Right lobe of liver (tissue), 4 donors: Measurements from ENCODE around the gene AGO3.

Experiments
- CTCF ChIP-seq, 4 donors: fragments of 200-600 bp in 3 of 4; fragments of 450-650 bp in 1 of 4; IDR thresholded peaks; one replicate each; pipeline versions ENCODE4 v1.5.1 to v1.8.0; 2016 to 2022; ENCODE audit warnings: antibody characterized with exemption in 4 of 4, mild to moderate bottlenecking in 2 of 4
- POLR2A ChIP-seq: fragments of 450-650 bp; IDR thresholded peaks from one replicate; pipeline ENCODE4 v1.6.1; 2017; ENCODE audit warnings: antibody characterized with exemption, mild to moderate bottlenecking
- donor health status: DM: no; HTN: no; CAD: no.
- donor health status: DM: no; HTN: no; CAD: no.
- donor health status: DM: no; HTN: yes; CAD: no.

DNA sequence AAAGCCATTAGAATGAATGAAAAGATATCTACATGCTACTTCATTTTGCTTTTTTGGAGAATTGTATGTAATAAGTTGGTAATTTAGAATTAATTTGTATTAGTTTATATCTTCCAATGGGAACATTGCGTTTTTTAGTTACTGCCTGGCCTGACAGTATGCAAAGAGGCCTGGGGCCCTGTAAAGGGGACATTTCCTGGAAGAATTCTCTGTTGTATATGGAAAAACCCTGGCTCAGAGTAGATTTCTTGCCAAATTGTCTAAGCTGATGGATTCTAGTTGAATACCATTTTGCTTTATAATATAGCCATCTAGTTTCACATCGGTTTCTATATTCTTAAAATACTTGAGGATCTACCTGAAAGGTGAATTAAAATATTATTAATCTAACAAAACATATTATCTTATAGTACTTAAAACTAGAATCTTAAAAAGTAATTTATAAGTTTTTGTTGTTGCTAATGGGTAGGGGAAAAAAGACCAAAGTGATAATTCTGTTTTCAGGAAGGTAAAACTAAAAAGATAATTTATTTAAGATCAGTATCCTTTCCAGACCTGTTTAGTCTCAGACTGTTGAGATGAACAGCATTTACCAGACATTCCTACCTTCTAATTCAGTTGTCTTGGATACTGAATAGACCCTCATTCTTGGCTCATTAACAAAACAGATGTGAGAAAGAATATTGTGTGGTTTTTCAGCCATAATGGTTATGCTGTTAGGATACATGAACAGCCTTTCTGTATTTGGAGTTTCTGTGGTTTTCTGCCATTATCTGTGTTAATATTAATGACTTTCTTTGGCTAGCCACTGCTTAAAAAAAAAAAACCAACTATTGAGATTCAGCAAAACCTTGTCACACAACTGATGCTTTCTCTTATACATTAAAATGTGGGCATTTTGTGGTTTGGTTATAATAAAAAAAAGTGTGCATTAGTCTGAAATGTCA is 4.8 kb downstream of the AGO3 start:
- no peak for TF ChIP-seq CTCF (IDR thresholded peaks at IDR 0.05)
- no peak for TF ChIP-seq POLR2A
